GM10248 (cell line): ENCODE results near the gene MFAP2.
A peak's percentile ranks its signal among the peaks of the same experiment; 100 is the strongest.

Experiments used
- CTCF ChIA-PET: fragments of 300-600 bp; sonication (Branson Sonifier 250); formaldehyde crosslinking; extraction: SDS; loops from one replicate; lab custom pipeline; 2021; ENCODE audit warnings: antibody characterized with exemption; lab: Yijun Ruan, JAX
- POLR2A ChIA-PET: fragments of 350-650 bp; sonication (Branson Sonifier 250); formaldehyde crosslinking; extraction: SDS; loops from one replicate; lab custom pipeline; 2020; ENCODE audit warnings: antibody characterized with exemption; lab: Yijun Ruan, JAX
- DNase-seq: peaks from one replicate; pipeline ENCODE4 v3.0.0; 2012; ENCODE audit errors: extremely low spot score
- TF ChIP-seq, protein P1 (sequence below): IDR thresholded peaks from 2 replicates; pipeline ENCODE4 v1.5.1; 2012; ENCODE audit warnings: mild to moderate bottlenecking, low read depth; ENCODE audit errors: extremely low read depth, missing control alignments, control extremely low read depth

MFAP2 gene

GRCh38 chr1:17016317-17016661 is 35.9 kb upstream of the MFAP2 start:
- ChIA-PET CTCF (interaction anchor here (2.4 kb wide), 1 partner anchor 56 kb away, joined by 7 read pairs; no protein-coding TSS in a partner anchor), POLR2A (no interaction called here)
- no peak for DNase-seq
- TF ChIP-seq, protein P1, sequence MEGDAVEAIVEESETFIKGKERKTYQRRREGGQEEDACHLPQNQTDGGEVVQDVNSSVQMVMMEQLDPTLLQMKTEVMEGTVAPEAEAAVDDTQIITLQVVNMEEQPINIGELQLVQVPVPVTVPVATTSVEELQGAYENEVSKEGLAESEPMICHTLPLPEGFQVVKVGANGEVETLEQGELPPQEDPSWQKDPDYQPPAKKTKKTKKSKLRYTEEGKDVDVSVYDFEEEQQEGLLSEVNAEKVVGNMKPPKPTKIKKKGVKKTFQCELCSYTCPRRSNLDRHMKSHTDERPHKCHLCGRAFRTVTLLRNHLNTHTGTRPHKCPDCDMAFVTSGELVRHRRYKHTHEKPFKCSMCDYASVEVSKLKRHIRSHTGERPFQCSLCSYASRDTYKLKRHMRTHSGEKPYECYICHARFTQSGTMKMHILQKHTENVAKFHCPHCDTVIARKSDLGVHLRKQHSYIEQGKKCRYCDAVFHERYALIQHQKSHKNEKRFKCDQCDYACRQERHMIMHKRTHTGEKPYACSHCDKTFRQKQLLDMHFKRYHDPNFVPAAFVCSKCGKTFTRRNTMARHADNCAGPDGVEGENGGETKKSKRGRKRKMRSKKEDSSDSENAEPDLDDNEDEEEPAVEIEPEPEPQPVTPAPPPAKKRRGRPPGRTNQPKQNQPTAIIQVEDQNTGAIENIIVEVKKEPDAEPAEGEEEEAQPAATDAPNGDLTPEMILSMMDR, result no peak

DNA sequence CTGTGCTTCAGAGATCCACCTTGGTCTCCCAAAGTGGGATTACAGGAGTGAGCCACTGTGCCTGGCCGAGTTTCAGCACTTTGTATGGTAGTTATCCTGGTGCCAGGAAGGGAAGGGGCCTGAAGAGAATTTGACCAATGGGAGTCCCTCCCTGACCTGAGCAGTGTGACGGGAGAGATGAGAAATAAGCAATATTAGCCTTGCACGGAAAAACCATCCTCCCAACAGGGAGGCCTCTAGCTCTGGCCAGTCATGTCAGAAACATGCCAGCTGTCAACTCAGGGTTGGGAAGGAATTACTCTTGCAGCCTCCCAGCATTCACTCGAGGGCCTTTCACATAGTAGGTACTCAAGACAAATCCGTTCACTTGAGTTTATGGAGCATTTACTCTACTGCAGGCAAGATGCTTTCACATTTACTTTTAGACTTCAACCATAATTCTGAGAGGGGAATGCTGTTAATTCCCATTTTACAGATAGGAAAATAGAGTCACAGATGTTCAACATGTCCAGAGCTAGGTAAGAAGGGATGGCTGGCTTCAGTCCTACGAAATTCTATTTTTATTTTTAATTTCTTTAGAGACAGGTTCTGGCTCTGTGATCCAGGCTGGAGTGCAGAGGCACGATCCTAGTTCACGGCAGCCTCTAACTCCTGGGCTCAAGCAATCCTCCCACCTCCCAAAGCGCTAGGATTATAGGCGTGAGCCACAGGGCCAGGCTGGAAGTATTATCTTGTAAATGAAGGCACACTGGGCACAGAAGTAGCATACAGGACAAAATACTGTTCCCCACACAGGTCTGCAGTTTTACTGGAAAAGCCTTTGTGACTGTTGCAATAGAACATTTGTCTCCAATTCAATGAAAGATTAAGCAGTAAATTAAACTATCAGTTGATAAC is 34.5 kb upstream of the MFAP2 start:
- POLR2A ChIA-PET, result no interaction called here
- no peak for DNase-seq
- CTCF ChIA-PET, result interaction anchor here (1.3 to 3.1 kb wide), 3 partner anchors 8 to 55 kb away, joined by 3 to 16 read pairs (median 7); no protein-coding TSS in a partner anchor
- TF ChIP-seq, protein P1, result no peak

DNA sequence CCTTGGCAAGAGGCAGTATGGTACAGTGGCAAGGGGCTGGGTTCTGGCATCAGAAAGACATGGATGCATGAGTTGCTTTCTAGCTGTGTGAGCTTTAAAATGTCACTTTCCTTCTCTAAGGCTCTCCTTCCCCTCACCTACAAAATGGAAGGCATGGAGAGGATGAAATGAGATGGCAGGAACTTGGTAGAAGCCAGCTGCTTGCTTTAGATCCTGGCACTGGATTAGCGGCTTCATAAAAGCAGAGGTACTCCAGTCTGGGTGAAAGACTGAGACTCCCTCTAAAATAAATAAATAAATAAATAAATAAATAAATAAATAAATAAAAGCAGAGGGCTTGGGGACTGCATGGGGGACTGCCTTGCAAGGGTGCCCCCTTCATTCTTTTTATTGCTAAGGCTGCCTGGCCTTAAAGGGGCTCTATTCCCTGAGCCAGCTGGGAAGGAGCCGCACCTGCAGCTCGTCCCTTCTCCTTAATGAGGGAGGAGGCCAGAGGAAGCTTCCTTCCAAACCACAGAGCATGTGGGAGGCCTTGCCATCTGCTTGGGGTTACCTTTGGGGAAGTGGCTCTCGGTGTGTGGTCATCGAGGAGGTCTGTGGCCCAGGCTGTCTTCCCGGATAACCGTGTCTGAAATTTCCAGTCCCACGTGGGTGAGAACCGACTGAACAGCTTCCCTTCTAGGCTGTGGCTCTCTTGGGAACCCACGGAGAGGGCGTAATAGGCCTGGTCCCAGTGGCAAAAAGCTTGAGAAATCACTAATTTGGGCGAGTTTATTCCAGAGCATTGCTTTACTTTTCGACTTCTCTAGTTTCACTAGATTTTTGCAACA is 33.3 kb upstream of the MFAP2 start:
- POLR2A ChIA-PET, result no interaction called here
- TF ChIP-seq, protein P1, result no peak
- CTCF ChIA-PET, result interaction anchor here (1.1 to 3.1 kb wide), 7 partner anchors 9 to 393 kb away, joined by 3 to 16 read pairs (median 3); no protein-coding TSS in a partner anchor
- DNase-seq, result peak; percentile 26

- ChIA-PET CTCF (interaction anchor here (0.9 to 3.1 kb wide), 8 partner anchors 10 to 392 kb away, joined by 3 to 16 read pairs (median 3); no protein-coding TSS in a partner anchor), POLR2A (no interaction called here)
- TF ChIP-seq, protein P1, result no peak
- no peak for DNase-seq
Measured at GRCh38 chr1:17012775-17013490, 32.5 kb upstream of the MFAP2 start.

GRCh38 chr1:17011439-17012307 is 31.3 kb upstream of the MFAP2 start, which contains the start of gene ATP13A2:
TSS of gene ATP13A2 (minus strand) at chr1:17011928. CDS start at chr1:17011738, 190 bp downstream.
- ChIA-PET POLR2A (no interaction called here), CTCF (interaction anchor here (1.4 to 3.1 kb wide), 2 partner anchors 12 to 391 kb away, joined by 3 to 16 read pairs; no protein-coding TSS in a partner anchor)
- TF ChIP-seq, protein P1, result no peak
- peak; percentile 93 for DNase-seq
